ENCODE results near the gene DENND2D. TPM values are rescaled to one million over a fixed set of nuclear protein-coding genes. Genes with fewer than 3 reads are reported as not detected.

Gene DENND2D
- total RNA-seq = 100 to 1,000 TPM; 232 TPM

DNA sequence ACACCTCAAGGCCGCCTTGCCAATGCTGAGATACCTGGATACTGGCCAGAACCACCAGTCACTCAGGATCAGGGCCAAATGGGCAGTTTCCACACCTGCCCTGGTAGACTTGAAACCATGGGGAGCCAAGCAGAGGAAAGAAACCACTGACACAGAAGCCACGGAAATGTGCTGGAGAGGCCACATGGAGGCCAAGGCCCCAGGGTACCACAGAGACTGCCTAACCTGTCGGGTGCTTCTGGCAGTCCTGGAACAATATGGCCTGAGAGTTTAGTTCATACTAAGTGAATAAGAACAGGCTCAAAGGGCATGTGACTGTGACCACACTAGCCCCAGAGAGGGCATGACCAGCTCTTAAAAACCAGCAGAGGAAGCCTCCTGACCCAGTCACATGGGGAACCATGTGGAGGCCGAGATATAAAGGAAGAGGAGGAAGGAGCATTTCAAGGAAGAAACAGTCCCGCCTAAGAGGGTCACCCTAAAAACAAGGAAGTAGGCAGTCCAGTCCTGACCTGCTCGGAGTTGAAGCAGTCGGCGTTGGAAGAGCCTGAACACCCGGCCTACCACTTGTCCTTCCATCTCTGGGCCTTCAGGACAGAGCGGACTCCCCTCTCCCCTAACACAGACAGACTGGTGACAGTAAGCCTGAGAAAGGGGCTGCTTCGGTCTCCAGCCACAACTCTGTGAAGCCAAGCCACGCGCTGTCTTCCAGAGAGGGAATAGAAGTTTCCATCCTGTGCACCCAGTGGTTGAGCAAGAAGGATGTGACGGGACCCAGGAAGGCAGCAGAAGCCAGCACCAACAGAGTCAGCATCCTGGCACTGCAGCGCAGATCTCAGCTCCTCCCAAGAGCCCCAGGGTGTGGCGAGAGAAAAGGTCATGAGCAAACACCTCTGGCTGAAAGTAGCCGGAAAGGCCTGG is at the start of gene DENND2D:
DENND2D (minus strand) TSS at position 766 of the 921 bp plus-strand sequence; CDS start at position 579, 187 bp downstream.
- ChIA-PET POLR2A (interaction anchor here (1.1 to 8.4 kb wide), 3 partner anchors 9 to 17 kb away, joined by 3 to 154 read pairs (median 3); no protein-coding TSS in a partner anchor), CTCF (interaction anchor here (1.1 to 7.3 kb wide), 5 partner anchors 13 to 201 kb away, joined by 4 to 73 read pairs (median 5); no protein-coding TSS in a partner anchor)

DNA sequence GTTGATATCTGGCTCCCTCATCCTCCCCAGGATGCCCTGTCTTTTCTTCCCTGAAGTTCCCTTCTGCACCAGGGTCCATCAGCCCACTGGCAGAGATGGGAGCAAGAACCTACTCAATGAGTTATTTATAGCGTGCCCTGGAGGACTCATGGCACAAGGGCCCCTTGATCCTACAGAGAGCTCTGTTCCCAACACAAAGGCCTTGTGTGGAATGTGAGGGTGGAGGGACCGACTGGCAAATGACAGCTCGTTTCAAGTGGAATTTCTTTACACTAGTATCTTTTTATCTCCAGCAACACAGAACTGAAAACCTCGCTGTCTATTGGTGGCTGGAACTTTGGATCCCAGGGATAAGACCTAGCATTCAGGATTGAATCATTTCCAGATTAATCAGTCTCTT is 49.5 kb upstream of the DENND2D start:
- ChIA-PET CTCF (interaction anchor here (0.6 kb wide), 2 partner anchors 9 to 118 kb away, joined by 3 to 4 read pairs; no protein-coding TSS in a partner anchor), POLR2A (no interaction called here)

DNA sequence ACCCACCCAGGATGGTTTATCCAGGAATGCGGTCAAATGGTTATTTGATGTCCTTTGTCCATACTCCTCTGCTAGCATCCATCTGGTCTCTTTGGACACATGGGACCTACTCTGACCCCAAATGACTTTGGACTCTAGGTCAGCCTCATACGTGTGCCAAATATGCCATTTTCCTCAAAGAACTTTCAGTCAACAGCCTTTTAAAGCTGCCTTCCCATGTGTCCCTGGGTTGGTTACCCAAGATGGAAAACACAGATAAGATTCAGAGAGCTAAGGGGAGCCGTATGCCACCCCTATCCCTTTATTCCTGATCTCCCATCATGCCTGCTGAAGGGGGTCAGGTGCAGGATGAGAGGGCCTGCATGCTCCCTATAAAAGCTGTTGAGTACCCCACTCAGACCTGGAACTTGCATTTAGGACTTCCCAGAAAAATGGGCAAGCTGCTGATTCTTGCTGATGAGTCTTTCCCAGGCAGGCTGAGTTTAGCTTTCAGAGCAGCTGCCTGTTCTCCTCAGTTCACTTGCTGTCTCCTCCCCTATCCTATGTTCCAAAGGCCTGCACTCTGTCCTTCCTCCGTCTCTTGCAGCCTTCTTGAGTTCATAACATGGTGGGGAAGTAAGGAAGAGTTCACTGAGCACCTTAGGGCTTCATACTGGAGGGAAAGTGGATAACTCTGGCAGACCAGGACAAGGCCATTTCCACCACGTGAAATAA is 46.8 kb upstream of the DENND2D start:
- CTCF ChIA-PET = interaction anchor here (0.8 to 0.9 kb wide), 2 partner anchors 19 to 86 kb away, joined by 3 read pairs; no protein-coding TSS in a partner anchor
- POLR2A ChIA-PET = no interaction called here

DNA sequence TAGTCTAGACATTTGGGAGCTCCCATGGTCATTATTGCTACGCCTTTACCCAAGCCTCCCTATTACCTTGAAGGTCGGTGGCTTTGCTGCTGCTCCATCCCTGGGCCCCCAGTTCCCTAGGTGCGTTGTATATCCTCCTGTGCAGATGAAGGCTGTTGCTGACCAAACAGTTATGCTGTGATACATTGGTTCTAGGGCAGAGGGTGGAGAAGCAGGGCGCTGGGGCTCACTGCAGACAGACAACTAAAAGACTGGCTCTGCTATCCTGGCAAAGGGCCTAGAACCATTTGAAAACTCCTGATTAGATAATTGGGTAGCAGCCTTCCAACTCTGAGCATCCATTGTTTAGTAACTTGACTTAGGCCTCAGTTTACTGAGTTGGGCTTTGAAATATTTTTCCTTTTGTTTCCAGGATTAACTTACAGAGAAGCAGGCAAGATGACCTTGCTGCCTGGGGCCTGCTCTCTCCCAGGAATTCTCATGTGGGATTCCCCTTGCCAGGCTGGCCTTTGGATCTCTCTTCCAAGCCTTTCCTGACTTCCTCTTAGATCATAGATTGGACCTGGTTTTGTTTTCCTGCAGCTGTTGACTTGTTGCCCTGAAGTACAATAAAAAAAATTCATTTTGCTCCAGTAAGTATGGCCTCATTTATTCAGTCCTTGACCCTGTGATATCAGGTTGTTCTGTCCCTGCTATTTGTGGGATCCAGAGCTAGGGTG is 42.5 kb upstream of the DENND2D start:
- ChIA-PET POLR2A (no interaction called here), CTCF (no interaction called here)

- ChIA-PET CTCF (no interaction called here), POLR2A (no interaction called here)
Measured at GRCh38 chr1:111241797-111242196, 41.4 kb upstream of the DENND2D start.

GRCh38 chr1:111238056-111238795 is 37.8 kb upstream of the DENND2D start:
- ChIA-PET POLR2A (no interaction called here), CTCF (no interaction called here)

GRCh38 chr1:111236806-111237205 is 36.4 kb upstream of the DENND2D start:
- POLR2A ChIA-PET = no interaction called here
- CTCF ChIA-PET = interaction anchor here (1.2 kb wide), 1 partner anchor 14 kb away, joined by 3 read pairs; no protein-coding TSS in a partner anchor

DNA sequence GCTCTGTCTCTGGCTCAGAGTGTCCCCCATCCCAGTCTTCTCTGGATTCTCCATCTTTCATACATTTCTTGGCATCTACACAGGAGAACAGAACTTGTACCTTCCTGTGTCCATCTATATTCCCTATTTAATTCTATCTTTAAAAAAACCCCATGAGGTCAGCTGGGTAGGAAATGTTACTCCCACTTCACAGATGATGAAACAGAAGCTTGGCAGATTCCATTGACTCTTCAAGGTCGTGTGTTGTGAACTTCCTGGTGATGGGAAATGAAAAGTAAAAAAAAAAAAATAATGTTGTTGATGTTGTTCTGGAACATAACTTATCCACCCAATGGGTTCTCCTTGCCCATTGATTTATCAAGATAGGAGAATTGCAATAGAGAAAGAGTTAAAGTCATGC is 35.9 kb upstream of the DENND2D start:
- ChIA-PET POLR2A (no interaction called here), CTCF (interaction anchor here (1.2 kb wide), 1 partner anchor 14 kb away, joined by 3 read pairs; no protein-coding TSS in a partner anchor)

DNA sequence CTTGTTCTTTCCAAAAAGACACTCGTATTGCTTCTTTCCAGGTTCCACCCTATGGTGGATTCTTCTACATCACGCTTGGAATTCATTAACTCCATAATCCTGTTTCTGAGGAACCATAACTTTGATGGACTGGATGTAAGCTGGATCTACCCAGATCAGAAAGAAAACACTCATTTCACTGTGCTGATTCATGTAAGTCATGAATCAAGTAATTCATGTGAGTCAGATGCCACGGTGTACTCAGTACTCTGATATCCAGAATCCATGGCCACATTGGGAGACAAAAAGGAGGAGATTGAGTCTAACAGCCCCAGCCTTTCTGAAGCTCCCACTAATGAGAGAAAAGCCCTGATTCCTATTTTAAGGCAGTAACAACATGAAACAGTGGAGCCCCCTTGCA is 34.4 kb upstream of the DENND2D start:
- ChIA-PET CTCF (interaction anchor here (1.4 to 1.6 kb wide), 2 partner anchors 9 to 12 kb away, joined by 3 to 4 read pairs; no protein-coding TSS in a partner anchor), POLR2A (no interaction called here)

DNA sequence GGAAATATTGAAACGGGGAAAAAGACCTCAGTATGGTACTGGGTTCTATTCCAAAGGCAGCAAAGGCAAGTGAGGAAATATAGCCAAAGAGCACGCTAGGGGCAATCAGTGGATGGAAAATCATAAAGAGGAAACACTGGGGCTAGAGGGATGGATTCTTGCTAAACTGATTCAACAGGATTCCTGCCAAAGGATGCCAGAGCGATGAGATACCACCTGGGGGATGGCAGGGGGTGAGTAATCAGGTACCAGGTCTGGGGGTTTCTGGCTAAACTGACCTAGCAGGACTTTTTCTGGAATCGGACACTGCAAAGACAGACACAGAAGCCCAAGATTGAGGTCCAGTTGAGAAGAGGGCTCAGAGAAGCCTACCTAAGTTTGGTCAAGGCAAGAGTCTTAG is 33.8 kb upstream of the DENND2D start:
- POLR2A ChIA-PET = no interaction called here
- CTCF ChIA-PET = interaction anchor here (1.6 kb wide), 1 partner anchor 8 kb away, joined by 3 read pairs; no protein-coding TSS in a partner anchor

DNA sequence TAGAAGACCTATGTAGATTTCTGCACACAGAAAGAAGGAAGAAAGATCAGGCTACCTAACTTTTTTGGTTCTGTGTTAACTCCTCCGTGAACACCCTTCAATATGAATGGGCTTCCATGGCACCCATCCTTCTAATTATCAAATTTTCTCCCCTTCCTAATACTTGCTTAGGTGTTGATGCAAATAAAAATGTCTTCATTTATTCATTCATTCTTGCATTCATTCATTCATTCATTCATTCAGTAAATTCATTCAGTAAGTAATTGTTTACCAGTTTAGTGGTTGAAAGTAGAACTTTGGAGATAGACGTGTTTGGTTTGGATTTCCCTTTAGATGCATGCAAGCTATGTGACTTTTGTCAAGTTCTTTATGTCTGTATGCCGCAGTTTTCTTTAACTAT is 31.7 kb upstream of the DENND2D start:
- CTCF ChIA-PET = no interaction called here
- POLR2A ChIA-PET = no interaction called here

GRCh38 chr1:111228748-111229126 is 28.3 kb upstream of the DENND2D start:
- CTCF ChIA-PET = interaction anchor here (0.9 to 1.2 kb wide), 3 partner anchors 8 to 171 kb away, joined by 3 to 4 read pairs (median 3); no protein-coding TSS in a partner anchor
- POLR2A ChIA-PET = no interaction called here

- ChIA-PET CTCF (interaction anchor here (0.9 to 1.2 kb wide), 3 partner anchors 7 to 172 kb away, joined by 3 to 4 read pairs (median 3); no protein-coding TSS in a partner anchor), POLR2A (no interaction called here)
Measured at GRCh38 chr1:111227851-111228747, 27.7 kb upstream of the DENND2D start.

- CTCF ChIA-PET = interaction anchor here (0.5 kb wide), 1 partner anchor 24 kb away, joined by 3 read pairs; no protein-coding TSS in a partner anchor
- POLR2A ChIA-PET = interaction anchor here (0.6 kb wide), 1 partner anchor 423 kb away, joined by 3 read pairs; no protein-coding TSS in a partner anchor
Measured at GRCh38 chr1:111227434-111227833, 27.0 kb upstream of the DENND2D start, which contains the start of gene CHI3L2. Gene CHI3L2, plus strand, starts transcription at chr1:111227713. Its CDS starts 17 bp downstream, at chr1:111227730.

- CTCF ChIA-PET = interaction anchor here (0.7 to 1.6 kb wide), 3 partner anchors 8 to 11 kb away, joined by 3 to 4 read pairs (median 3); no protein-coding TSS in a partner anchor
- POLR2A ChIA-PET = interaction anchor here (1.3 to 1.4 kb wide), 2 partner anchors 11 to 165 kb away, joined by 3 to 4 read pairs; no protein-coding TSS in a partner anchor
Measured at GRCh38 chr1:111225717-111226400, 25.4 kb upstream of the DENND2D start.

GRCh38 chr1:111225091-111225490 is 24.6 kb upstream of the DENND2D start:
- CTCF ChIA-PET = interaction anchor here (1.6 to 3.0 kb wide), 2 partner anchors 10 to 109 kb away, joined by 4 to 21 read pairs; no protein-coding TSS in a partner anchor

More at GRCh38 chr1:111225091-111225490, 24.6 kb upstream of the DENND2D start:
- POLR2A ChIA-PET = interaction anchor here (1.4 kb wide), 1 partner anchor 10 kb away, joined by 4 read pairs; no protein-coding TSS in a partner anchor
